LNCAP (cell line): ENCODE results near the gene PRDM2.

Experiments
- TF ChIP-seq, protein P1 (sequence below): fragments of 450-650 bp; IDR thresholded peaks from 2 replicates; pipeline ENCODE4 v1.5.1; 2017; ENCODE audit warnings: mild to moderate bottlenecking

Gene PRDM2

DNA sequence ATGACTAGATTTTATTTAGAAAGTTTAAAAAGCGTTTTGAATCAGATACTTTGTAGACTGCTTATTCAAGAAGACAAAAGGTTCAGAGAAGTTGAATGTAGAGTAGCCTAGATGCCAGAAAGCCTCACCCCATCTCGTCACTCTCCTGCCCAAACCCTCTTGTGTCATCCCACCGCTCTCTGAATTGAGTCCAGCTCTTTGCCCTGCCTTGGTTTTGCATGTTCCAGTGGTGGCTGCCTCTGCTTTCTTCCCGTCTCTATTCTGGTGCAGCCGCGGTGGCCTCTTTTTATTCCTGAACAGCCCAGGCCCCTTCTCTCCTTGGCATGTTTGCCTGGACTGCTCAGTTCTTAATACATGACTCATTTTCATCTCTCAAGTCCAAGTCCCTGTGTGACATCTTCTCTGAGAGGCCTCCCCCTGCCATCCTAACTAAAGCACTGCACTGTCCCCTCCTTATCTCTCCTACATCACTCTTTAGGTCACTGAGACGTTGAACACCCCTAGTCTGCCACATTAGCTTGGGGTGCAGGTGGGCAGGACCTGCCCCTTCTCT lies 22.9 kb downstream of the PRDM2 start:
- TF ChIP-seq, protein P1, sequence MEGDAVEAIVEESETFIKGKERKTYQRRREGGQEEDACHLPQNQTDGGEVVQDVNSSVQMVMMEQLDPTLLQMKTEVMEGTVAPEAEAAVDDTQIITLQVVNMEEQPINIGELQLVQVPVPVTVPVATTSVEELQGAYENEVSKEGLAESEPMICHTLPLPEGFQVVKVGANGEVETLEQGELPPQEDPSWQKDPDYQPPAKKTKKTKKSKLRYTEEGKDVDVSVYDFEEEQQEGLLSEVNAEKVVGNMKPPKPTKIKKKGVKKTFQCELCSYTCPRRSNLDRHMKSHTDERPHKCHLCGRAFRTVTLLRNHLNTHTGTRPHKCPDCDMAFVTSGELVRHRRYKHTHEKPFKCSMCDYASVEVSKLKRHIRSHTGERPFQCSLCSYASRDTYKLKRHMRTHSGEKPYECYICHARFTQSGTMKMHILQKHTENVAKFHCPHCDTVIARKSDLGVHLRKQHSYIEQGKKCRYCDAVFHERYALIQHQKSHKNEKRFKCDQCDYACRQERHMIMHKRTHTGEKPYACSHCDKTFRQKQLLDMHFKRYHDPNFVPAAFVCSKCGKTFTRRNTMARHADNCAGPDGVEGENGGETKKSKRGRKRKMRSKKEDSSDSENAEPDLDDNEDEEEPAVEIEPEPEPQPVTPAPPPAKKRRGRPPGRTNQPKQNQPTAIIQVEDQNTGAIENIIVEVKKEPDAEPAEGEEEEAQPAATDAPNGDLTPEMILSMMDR: no peak

DNA sequence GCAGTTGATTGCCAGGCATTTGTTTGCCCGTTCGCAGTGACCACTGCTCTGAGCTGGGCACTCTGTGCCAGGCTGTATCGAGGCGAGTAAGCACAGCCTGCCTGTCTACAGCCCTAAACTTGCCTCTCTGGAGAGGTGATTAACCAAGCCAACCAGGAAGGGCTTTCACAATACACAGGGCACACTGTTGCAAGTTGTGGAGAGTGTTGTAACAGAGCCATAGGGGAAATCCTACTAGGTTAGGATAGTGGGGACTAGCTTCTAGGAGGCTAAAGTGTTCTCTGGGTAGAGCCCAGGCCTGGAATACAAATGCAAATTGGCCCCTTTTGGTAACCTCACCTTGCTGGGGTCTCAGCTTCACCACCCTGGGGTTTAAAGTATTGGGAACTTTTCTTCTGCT lies 23.8 kb downstream of the PRDM2 start:
- TF ChIP-seq, protein P1: no peak

DNA sequence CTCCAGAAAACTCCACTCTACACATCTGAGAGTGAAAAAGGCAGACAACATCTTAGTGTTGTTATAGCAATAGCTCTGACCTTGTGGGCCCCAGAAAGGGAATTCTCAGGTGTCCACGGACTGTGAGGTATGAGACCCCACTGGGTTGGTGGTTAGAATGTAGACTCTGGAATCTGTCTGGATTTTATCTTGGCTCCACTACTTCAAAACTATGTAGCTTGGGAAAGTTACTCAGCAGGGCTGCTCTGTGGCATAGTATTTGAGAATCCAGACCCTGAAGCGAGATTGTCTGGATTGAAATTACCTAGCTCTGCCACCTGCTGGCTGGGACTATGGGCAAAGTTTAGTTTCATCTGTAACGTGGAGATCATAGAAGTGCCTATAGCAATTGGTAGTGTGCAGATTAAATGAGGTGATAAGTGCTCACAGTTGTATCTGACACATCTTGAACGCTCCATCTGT lies 25.8 kb downstream of the PRDM2 start:
- TF ChIP-seq, protein P1: peak; percentile 52

DNA sequence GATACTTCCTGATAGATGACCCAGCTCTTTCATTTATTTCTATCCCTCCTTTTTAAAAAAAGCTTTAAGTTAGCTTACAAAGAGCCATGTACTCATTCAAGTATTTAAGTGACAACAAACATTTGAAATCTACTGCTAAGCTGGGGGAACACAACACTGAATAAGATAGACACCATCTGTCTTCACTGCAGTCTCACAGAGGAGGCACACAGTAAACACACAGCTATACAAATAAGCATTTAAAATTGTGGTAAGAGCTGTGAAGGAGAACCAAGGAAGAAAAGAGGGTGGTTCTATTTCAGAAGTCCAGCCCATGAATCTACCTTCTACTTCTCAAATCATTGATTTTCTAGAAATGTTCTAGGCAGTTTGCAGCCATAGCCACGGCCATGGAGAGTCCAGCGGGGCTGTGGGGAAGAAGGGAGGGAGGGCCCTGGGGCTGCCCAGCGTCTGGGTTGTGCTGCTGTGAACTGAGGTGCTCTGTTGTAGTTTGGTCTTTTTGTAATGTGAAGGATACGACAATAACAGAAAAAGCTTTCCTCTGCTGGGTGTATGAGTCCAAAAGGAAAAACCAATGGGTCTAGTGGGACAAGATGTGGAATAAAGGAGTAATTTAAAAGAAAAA lies 28.2 kb downstream of the PRDM2 start:
- TF ChIP-seq, protein P1: no peak

DNA sequence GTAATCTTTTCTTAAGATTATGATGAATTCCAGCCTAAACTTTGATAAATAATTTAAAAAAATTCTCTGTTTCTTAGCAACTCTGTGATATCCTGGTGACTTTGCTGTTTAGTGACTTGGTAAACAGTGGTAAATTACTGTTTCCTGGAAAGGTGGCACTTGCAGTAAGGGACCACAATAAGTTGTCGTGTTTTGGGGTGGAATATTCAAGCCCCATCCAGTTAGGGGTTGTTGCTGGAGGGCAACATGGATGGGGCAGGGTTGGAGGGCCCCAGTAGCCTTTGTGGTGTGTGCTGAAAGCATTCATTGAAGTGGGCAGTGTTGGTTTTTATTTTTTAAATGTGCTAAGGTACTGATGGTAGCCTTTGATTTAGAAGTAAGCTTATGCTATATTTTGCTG lies 30.3 kb downstream of the PRDM2 start:
- TF ChIP-seq, protein P1: no peak

DNA sequence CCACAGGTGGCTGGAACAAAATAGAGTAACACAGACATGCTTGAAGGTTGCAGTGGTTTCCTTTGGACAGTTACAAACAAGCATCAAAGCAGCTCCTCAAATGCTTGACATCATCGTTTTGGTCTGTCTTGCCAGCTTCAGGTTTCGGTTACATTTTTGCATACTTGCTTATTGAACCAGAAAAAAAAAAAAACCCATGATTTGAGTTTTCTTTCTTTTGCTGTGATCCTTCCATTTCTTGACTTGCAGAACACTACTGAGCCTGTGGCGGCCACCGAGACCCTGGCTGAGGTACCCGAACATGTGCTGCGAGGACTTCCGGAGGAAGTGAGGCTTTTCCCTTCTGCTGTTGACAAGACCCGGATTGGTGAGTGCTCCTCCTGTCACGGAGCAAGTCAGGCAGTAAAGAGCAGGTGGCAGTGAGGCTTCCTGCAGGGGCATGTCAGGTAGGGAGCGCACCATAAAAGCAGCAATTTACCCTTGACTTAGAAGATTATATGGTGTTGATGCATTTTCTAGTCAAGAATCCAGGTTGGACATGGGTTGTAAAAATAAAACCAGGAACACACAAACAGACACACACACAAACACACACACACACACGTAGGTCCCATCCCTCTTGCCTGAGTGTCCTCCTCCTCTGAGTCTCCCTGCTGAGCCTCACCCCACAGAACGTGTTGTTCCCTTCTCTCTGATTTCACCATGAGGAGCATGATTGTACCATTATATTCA lies 30.9 kb downstream of the PRDM2 start:
- TF ChIP-seq, protein P1: no peak

DNA sequence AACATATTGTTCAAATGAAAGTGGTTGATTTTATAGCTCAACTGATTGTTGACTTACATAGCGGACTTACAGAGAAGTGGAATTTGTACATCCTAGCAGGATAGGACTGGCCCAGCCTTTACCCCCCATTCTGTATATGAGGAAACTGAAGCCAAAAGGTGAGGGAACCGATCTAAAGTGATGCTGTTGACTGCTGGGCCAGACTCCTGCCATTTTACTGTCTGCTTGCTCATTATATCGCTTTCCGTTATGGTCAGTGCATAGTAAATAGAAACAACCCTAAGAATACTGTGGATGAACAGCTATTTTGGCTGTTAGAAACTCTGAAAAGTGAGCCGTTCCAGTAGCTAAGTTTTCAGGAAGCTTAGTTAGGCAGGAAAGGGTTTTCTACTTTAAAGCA lies 31.9 kb downstream of the PRDM2 start:
- TF ChIP-seq, protein P1: no peak
